Stimulated activated CD8-positive, alpha-beta memory T cell treated with anti-CD3 and anti-CD28 coated beads, Interleukin-4, amount 100 ng/mL, for 4 hours (primary cell): ENCODE data around the gene CEP162.
"Not testable (repeated sequence)": the region's sequence is repeated elsewhere in the genome, so short reads cannot be mapped to it uniquely, and the experiment has no call there.

ENCODE experiments used
- DNase-seq, 2 donors: peaks; one replicate each; pipeline ENCODE4 v3.0.0-alpha.2; 2020; ENCODE audit warnings: low read depth in 2 of 2, low spot score in 1 of 2

CEP162 gene, protein sequence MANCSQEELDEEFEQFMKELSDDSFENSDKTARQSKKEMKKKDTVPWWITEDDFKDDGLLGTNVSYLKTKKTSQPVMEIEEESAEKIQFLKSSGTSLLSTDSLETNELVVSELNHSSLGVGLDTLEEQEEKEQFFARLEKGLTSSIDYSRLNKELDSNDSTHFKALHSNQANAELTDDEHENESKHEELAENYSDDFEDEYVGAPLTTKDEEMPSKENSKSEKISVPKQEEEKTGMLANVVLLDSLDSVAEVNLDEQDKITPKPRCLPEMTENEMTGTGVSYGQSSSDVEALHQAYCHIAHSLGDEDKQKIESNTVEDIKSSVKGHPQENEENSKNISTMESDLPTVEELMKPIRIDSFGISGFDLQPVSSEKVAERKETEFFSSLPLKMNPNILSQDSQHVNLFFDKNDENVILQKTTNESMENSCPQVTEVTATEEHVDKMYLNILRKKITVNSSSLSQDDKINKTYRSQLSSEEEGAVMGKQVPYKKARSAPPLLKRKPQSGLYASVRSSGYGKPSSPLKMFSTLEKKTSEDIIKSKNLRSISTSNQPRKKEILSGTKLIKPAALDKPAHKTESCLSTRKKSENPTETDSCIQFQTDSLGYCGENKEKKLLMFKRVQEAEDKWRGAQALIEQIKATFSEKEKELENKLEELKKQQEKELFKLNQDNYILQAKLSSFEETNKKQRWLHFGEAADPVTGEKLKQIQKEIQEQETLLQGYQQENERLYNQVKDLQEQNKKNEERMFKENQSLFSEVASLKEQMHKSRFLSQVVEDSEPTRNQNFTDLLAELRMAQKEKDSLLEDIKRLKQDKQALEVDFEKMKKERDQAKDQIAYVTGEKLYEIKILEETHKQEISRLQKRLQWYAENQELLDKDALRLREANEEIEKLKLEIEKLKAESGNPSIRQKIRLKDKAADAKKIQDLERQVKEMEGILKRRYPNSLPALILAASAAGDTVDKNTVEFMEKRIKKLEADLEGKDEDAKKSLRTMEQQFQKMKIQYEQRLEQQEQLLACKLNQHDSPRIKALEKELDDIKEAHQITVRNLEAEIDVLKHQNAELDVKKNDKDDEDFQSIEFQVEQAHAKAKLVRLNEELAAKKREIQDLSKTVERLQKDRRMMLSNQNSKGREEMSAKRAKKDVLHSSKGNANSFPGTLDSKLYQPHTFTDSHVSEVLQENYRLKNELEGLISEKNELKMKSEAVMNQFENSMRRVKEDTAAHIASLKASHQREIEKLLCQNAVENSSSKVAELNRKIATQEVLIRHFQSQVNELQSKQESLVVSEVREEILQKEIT (N-terminal part only)

DNA sequence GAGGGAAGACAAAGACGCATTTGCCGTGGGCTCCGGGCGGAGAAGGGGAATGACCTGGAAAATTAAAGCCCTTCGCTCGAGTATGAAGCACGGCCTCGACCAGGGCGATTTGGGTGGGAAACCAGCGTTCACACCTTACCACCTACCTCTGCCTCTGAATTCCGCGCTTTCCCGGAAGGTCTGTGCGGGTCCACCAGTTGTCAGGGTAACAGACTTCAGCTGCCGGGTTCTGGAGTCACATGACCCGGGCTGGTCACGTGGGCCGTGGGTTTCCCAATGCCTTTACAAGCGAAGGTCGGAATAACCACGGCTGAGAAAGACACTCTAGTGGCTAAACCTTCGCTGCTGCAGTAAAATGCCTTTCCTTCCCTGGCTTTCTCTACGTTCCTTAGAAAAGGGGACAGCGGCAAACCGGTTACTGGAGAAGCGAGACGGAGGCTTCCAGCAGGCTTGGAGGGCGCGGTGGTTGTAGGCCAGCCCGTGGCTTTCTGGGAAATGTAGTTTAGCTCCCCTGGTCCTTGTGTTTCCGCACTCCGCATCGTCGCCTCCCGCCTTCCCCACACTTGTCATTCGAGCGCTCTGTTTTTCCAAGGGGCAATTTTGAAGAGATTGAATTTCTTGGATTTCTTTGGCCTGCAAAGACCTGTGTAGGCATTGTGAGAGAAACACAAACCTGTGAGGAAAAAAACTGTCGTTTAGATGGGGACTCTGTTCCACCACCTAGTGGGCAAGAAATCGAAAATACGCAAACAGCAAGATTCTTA is at the start of gene CEP162:
Gene CEP162, minus strand, starts transcription at position 210 of the 764 bp plus-strand sequence. CDS start 1,250 bp downstream, outside the sequence.
- DNase-seq: peak; percentile 75

DNA sequence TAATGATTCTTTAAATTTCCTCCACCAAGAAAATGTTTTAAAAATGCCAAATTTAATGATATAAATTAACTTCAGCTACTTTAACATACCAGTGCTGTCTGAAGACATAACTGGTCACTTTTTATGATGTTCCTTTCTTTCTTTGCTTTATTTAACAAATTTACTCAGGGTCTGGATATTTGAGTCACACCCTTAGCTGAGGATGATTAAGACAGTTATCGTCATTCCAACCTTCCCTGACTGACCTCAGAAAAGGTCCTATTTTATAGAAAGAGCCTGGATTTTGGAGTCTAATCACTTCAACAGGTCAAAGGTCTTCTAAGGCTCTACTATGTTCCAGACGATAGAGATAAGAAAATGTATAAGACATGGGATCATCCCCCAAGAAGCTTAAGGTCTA is 47.4 kb upstream of the CEP162 start:
- no peak for DNase-seq

DNA sequence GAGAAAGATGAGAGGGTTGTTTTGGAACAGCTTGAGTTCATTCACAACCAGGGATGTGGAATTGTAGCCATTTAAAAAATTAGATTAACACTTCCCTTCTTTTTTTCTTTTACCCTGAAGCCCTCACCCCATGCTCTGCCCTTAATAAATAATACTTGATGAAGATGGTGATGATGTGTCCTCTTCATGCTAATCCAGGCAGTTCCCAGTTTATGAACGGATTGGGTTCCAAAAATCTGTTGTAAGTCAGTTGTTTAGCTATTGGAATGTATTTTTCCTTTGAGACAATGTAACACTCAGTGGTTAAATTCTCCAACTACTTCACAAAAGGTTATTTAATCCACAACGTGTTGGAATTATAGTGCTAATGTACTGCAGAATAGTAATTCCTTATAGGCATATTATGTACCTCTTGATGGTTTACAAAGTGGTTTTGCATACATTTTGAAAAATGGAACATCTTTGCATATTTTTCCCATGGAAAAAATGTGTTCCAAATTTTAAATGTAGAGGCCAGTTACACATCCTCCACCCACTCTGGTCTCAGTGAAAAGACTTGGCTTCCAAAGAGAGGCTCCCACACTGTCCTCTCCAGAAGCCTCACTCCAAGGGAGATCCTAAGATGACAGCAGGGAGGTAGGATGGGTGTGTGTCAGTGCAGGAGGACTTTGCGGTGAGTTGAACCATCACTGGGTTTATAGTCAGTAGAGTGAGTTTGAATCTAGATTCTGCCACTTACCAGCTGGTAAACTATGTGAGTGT is 45.8 kb upstream of the CEP162 start:
- DNase-seq: no peak

DNA sequence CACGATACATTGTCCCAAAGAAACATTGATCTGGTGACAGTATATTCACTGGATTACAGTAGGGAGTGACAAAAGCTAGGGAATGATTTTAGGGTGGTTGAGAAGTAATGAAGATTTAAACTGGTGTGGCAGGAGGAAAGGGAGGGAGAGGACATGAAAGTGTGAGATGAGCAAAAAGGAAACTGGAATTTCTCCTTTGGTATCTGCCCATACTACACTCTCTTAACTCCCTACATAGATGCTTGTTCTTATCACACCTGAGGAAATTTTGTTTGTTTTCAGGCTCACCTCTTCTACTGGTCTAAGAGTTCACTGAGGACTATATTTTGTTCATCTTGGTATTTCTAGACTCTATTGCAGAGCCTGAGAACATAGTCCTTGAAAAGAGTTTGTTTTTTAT is 44.9 kb upstream of the CEP162 start:
- no peak for DNase-seq

DNA sequence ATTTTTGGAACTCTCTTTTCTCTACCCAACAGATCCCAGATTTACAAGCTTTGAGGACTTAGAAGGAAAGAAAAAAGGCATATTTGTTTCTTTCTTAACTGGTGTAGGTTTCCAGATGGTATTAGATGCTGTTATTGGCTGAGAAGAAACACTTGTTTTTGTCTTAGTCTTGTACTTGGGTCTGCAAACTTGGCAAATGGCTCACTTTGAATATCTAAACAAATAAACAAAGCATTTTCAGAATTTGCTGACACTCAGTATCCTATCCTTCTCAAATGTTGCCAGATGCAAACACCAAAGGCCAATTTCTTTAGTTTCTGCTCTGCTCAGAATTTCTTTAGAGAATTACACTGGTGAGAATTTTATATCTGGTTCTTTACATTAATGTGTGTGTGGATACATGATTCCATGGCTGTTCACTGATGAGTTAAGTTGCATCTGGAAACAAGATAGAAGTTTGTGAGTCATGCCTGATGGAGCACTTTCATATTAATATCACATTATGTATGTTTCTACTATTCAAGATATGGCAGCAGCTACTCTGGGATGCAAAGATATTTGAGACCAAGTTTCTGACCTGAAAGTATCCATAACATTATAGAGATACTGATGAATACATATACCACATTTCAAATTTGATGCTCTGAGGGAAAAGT is 43.7 kb upstream of the CEP162 start:
- no peak for DNase-seq

DNA sequence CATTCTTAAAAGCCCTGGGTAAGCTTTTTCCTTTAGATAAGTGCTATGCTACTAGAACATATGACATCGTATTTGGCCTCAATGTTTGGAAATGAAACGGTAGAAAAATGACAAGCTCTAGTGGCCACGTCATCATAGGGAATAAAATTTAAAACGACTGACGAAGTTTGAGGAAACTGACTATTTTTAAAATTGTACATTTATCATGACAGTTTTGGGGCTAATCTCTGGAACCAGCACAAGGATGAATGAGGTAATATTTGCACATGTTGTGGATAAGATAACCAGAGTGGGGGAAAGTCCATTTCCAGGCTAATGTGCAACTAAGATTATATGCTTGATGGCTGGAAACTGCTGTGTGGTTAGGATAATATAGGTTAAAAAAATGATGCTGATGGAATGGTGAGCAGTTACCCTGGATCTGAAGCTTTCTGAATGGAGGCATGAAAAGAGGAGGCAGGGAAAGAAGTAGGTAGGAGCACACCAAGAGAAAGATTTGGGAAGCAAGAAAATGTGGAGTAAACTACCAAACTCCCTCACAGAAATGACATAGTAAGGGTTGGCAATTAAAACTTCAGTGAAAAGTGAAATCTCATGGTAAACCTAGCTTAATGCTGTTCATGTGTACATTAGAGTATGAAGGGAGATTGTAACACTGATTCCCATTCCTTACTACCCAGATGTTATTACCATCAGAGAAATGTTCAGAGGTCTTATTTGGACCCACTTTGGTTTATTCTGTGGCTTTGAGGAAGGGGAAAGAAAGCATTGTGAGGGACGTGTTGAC is 42.7 kb upstream of the CEP162 start:
- no peak for DNase-seq

DNA sequence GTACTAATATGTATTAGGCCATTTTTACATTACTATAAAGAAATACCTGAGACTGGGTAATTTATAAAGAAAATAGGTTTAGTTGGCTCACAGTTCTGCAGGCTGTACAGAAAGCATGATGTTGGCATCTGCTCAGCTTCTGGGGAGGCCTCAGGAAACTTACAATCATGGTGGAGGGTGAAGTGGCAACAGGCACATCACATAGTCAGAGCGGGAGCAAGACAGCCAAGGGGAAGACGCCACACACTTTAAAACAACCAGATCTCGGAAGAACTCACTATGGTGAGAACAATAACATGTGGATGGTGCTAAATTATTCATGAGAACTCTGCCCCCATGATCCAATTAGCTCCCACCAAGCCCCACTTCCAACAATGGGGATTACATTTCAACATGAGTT is 41.3 kb upstream of the CEP162 start:
- DNase-seq: no peak

DNA sequence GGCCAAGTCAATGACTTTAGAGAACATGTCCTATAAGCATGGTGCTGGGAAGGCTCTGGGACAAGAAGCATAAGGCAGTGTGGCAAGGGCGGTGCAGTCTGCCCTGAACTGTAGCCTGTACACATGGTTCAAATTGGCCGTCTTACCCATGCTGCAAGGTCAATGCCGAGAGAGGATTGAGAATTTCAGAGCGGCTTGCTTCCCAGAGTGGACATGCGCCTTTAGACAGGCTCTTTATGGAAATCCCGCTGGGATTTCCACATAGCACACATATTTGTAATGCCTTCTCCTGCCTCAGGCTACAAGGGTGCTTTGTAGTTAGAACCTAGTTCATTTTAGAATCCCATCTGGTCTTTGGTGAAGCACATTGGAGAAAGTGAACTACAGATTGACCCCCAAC is 36.1 kb upstream of the CEP162 start:
- DNase-seq: no peak

DNA sequence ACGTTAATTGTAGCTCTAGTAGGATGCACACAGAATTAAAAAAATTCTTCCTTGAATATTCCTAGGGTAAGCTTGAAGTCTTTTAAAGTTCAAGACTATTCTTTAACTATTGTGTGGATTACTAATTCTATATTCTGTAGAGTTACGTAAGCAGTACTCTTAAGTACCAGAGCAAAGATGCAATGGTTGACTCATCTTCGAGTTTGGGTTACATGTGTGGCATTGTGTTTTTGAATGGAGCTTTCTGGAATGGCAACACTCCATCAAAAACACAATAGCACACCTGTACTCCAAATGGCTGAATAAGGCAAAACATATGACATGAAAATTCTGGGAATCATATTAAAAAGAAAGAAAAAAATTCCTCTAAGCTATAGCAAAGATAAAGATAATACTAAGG is 33.5 kb upstream of the CEP162 start:
- DNase-seq: no peak

DNA sequence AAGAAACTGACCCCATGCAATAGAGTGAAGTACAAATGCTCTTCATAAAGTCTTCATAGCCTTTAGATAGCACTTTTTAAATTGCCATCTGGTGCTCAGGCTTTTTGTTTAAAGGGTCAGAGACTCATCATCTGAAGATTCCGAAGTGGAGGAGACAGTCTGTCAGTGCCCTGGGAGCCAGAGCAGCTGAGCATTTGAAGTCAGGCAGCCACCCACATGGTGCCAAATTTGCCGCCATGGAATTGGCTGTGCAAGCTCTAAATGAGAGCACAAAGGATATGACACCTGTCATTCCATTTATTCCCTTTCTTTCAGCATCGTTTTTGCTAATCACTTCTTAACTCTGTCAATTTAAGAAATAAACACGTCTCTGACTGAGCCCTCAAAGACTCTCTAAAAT is 32.8 kb upstream of the CEP162 start:
- no peak for DNase-seq

DNA sequence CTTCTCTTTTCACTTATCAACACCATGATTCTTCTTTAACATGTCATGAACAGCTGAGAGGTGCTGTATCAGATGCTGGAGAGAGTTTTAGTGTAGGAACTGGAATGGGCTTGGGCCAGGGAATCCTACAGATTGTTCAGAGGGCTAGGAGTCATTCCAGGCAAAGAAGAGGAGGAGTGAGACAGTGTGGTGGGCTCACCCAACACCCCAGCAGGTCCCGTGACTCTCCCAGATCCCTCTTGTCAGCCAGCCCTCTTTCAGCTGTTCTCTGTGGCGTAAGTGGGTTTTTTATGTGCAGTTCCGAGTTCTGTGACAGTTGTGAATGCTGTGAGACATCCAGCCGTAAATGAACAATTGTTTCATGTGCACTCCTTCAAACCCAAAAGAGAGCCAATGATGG is 31.4 kb upstream of the CEP162 start:
- no peak for DNase-seq

DNA sequence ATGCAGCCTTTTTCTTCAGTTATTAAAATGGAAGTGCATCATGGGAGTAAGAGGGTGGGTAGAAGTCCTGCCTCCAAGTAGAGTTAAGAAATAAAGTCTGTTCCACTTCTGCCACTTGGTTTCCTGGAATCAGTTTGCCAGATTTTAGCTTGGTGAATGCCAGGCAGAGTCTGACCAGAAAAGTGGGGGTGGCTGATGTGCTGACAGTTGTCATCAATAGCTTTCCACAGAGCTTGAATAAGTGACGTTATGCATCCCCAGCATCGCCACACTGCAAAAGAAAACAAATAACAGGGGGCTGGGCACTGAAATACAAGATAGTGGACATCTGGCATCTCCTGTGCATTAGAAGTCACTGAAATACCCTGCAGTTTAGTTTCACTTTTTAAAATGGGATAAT is 30.8 kb upstream of the CEP162 start:
- no peak for DNase-seq

DNA sequence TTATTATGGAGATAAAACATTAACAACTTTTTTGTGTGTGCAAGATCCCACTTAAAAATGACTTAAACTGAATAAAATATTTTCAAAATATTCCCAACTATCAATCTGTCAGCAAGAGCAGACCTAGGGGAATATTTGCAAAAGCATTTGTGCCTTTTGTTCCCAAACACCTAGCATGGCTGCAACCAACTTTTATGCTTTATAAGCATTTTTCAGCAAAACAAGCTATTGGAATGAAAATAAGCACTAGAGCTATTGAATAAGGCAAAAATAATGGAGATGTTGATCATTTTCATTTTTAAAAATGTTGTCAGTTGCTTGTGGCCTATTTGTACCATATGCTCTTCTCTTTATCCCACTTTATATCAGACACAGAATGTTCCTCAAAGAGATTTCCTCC is 28.2 kb upstream of the CEP162 start:
- DNase-seq: no peak

DNA sequence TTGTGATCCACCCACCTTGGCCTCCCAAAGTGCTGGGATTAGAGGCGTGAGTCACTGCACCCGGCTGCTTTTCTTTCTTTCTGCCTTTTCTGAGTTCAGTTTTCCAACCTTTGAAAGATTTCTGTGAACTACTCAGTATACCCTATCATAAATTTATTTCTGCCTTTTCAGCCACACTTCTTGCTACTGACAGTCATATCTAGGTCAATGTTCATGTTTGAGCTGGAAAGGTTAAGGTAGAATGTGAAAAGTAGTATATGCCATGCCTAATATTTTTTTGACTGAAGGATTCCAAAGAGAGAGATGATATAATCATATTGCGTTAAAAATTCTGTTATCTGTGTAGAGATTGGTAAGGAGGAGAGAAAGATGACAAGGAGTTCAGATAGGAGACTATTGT is 25.9 kb upstream of the CEP162 start:
- DNase-seq: no peak

DNA sequence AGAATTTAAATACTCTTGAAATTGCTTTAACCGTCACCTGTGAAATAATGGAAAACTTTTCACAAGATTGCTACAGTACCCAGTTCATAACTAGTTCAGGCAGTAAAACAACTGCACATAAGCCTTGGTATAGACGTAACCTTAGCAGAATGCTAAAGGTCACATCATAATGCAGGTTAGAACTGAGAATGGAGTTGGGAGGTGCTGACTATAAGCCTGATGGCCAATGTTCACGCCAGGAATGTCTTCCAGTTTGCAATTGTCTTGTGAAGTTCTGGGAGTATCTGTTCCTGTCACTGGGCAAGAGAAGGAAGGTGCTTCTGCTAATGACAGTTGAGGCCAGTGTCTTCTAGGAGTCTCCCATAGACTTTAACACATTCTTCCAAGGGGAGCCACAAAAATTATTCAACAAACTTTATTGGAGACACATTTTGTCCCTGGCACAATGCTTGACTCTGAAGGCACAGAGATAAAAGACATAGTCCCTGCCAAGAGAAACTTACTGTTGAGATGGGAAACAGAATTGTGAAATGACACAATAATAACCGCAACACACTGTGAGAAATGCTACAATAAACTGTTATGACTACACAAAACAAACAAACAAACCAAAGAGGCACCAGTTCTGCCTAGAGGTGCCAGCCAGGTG is 24.6 kb upstream of the CEP162 start:
- no peak for DNase-seq

DNA sequence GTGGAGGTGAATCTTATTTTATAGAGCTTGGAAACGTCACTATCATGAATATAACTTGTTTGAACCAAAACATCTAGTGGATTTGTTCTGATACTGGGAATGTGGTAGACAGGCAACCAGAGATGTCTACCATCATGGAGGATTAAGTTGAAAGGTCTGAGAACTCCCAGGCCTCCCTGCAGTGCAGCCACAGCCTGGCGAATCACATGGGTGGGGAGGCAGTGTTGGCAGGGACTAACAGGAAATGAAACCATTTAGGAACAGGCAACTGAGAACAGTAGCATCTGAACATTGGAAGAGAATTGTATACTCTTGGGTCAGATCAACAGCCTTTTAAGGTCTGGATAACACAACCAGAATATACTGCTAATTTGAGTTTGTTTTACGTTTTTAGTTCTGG is 22.3 kb upstream of the CEP162 start:
- DNase-seq: no peak

DNA sequence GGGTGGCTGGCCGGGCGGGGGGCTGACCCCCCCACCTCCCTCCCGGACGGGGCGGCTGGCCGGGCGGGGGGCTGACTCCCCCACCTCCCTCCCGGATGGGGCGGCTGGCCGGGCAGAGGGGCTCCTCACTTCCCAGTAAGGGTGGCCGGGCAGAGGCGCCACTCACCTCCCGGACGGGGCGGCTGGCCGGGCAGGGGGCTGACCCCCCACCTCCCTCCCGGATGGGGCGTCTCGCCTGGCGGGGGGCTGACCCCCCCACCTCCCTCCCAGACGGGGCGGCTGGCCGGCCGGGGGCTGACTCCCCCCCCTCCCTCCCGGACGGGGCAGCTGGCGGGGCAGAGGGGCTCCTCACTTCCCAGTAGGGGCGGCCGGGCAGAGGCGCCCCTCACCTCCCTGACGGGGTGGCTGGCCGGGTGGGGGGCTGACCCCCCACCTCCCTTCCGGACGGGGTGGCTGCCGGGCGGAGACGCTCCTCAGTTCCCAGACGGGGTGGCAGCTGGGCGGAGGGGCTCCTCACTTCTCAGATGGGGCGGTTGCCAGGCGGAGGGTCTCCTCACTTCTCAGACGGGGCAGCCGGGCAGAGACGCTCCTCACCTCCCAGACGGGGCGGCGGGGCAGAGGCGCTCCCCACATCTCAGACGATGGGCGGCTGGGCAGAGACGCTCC is 17.1 kb upstream of the CEP162 start:
- DNase-seq: not testable (repeated sequence)

DNA sequence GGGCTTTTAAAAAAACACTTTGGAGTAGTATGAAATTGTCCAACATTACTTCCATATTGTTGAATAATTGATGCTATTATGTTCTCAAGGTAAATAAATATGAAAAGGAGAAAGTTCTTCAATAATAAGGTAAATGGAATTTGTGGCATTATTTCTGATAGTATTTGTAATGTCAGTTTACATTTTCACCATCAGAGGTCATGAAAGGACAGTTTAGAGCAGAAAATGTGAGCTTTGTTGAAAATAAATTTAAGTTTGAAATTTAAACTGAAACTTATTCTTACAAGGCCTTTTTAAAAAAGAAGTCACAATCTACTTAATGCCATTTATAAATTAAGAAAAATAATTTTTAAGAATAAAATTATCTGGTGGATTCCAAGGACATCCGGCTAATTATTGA is 15.8 kb upstream of the CEP162 start:
- no peak for DNase-seq
